ENCODE data around the gene ZNF276. TPM values are rescaled to one million over a fixed set of nuclear protein-coding genes. Genes with fewer than 3 reads are reported as not detected.
"Not testable (repeated sequence)": the region's sequence is repeated elsewhere in the genome, so short reads cannot be mapped to it uniquely, and the experiment has no call there.

Gene ZNF276
- total and polyA plus RNA-seq, 2 of the 8 experiments (the other 6 are each of a cell fraction or from before 2014, with no cell fraction given), result 6.4 to 9.3 TPM

DNA sequence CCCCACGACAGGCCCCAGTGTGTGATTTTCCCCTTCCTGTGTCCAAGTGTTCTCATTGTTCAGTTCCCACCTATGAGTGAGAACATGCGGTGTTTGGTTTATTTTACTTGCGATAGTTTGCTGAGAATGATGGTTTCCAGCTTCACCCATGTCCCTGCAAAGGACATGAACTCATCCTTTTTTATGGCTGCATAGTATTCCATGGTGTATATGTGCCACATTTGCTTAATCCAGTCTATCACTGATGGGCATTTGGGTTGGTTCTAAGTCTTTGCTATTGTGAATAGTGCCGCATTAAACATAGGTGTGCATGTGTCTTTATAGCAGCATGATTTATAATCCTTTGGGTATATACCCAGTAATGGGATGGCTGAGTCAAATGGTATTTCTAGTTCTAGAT, 49.8 kb upstream of the ZNF276 start:
- not testable (repeated sequence) for H3K23ac ChIP-seq (ENCODE audit: insufficient read length); H4K91ac ChIP-seq (replicated peaks; ENCODE audit: insufficient read length, low read length); H3K27ac ChIP-seq (ENCODE audit: low read depth, low read length); H3K4me1 ChIP-seq (replicated peaks in 1 of 4; ENCODE audit: control insufficient read depth in 3 of 4, insufficient read depth in 4 of 4, low read length in 3 of 4); H3K56ac ChIP-seq (replicated peaks; ENCODE audit: insufficient read length, low read depth, low read length); H2AFZ ChIP-seq (ENCODE audit: low read length); H4K8ac ChIP-seq (ENCODE audit: extremely low read depth, insufficient read depth, low read length); H4K20me1 ChIP-seq (replicated peaks in 1 of 2; ENCODE audit: control insufficient read depth in 1 of 2, insufficient read depth in 2 of 2, low read length in 2 of 2); H2BK120ac ChIP-seq (replicated peaks; ENCODE audit: low read depth, low read length); H2BK20ac ChIP-seq (ENCODE audit: low read length); H2BK5ac ChIP-seq (ENCODE audit: low read depth, low read length); H3K9ac ChIP-seq (replicated peaks in 1 of 4; ENCODE audit: extremely low read depth in 1 of 4, low read depth in 3 of 4, low read length in 3 of 4); H3K18ac ChIP-seq (ENCODE audit: extremely low read depth, low read length); H3K14ac ChIP-seq (ENCODE audit: insufficient read length); H3K4me2 ChIP-seq (ENCODE audit: insufficient read depth in 1 of 2, low read depth in 2 of 2, low read length in 2 of 2); H2AK5ac ChIP-seq (ENCODE audit: low read depth, low read length); H3K79me1 ChIP-seq (ENCODE audit: low read depth, low read length); DNase-seq (ENCODE audit: low read depth in 1 of 2, low spot score in 2 of 2); H4K5ac ChIP-seq (ENCODE audit: insufficient read length, low read depth, low read length); H3K79me2 ChIP-seq (ENCODE audit: control insufficient read depth in 1 of 2, insufficient read depth in 2 of 2, low read length in 2 of 2); H3K4me3 ChIP-seq (ENCODE audit: extremely low read depth in 1 of 4, insufficient read depth in 2 of 4, low read depth in 3 of 4, low read length in 4 of 4); H3K4ac ChIP-seq (replicated peaks; ENCODE audit: insufficient read length, low read depth, low read length); H2BK15ac ChIP-seq (ENCODE audit: low read length); FAIRE-seq; H3K23me2 ChIP-seq (ENCODE audit: low read depth, low read length); H3K36me3 ChIP-seq (ENCODE audit: control insufficient read depth in 2 of 4, insufficient read depth in 4 of 4, low read length in 3 of 4); H2BK12ac ChIP-seq (ENCODE audit: low read depth, low read length); H3K27me3 ChIP-seq (replicated peaks in 1 of 4; ENCODE audit: control insufficient read depth in 3 of 4, extremely low read depth in 1 of 4, insufficient read depth in 3 of 4, low read length in 3 of 4)
- 84% methylated on average over 3 of the region's 4 CpGs; no CpG with 5 or more reads in 1 of the 2 experiments for WGBS, 2 experiments (ENCODE audit: extremely low coverage in 1 of 2, insufficient coverage in 1 of 2, insufficient read length in 1 of 2, insufficient replicate concordance in 2 of 2, low coverage in 1 of 2, low lambda C conversion rate in 2 of 2, missing lambda C conversion rate in 1 of 2)
- ChIA-PET POLR2A (ENCODE audit: partially characterized antibody) (interaction anchor here (1.4 kb wide), 1 partner anchor 14 kb away, joined by 3 read pairs; the partner anchor contains the start of genes CHMP1A and SPATA33), CTCF (ENCODE audit: partially characterized antibody) (interaction anchor here (0.6 to 1.9 kb wide), 5 partner anchors 12 to 411 kb away, joined by 3 to 11 read pairs (median 5); partner anchors contain the start of gene CDK10)
- H3K9me3 ChIP-seq (ENCODE audit: insufficient read depth in 2 of 2, low read depth in 1 of 2, low read length in 1 of 2), result peaks cover 8 to 11% of the 10 kb centered on the region in 2 experiments; a peak in 2 of 4 replicates

All from H1 (cell line).